Measurements from ENCODE around the gene PLEKHA4.
"Not testable (repeated sequence)": the region's sequence is repeated elsewhere in the genome, so short reads cannot be mapped to it uniquely, and the experiment has no call there.

Gene PLEKHA4

GRCh38 chr19:48866692-48867091 is 1.7 kb downstream of the PLEKHA4 start:
- DNase-seq (ENCODE audit: low read depth): no peak

GRCh38 chr19:48862827-48863226 is 5.6 kb downstream of the PLEKHA4 start:
- DNase-seq (ENCODE audit: low read depth): no peak

GRCh38 chr19:48861313-48861712 is 7.1 kb downstream of the PLEKHA4 start:
- no peak for DNase-seq (ENCODE audit: low read depth)

GRCh38 chr19:48859711-48860572 is 8.5 kb downstream of the PLEKHA4 start:
- DNase-seq (ENCODE audit: low read depth): no peak

GRCh38 chr19:48858984-48859710 is 9.3 kb downstream of the PLEKHA4 start:
- DNase-seq (ENCODE audit: low read depth): peak; percentile 74

GRCh38 chr19:48856921-48857320 is 11.5 kb downstream of the PLEKHA4 start:
- DNase-seq (ENCODE audit: low read depth): no peak

GRCh38 chr19:48854103-48854502 is 14.3 kb downstream of the PLEKHA4 start:
- no peak for DNase-seq (ENCODE audit: low read depth)

- no peak for DNase-seq (ENCODE audit: low read depth)
Observed at GRCh38 chr19:48853483-48853882, 14.9 kb downstream of the PLEKHA4 start.

DNA sequence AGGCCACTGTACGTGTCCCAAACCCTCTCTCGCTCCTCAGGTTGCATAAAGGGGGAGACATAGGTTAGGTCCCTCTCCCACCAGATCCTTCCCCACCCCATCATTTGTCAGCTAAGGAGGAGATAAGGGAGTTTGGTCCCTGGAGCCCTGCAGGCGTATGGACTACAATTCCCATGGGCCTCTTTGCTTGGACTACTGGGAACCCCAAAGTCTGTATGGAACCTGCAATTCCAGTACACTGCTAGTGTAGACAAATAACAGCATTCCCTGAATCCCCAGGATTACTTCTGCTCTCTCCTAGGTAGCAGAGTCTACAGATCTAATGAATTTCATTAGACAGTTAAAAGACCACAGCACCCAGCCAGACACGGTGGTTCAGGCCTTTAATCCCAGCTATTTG is 16.1 kb downstream of the PLEKHA4 start:
- DNase-seq (ENCODE audit: low read depth): no peak

GRCh38 chr19:48846659-48847058 is 21.8 kb downstream of the PLEKHA4 start:
- DNase-seq (ENCODE audit: low read depth): not testable (repeated sequence)

DNA sequence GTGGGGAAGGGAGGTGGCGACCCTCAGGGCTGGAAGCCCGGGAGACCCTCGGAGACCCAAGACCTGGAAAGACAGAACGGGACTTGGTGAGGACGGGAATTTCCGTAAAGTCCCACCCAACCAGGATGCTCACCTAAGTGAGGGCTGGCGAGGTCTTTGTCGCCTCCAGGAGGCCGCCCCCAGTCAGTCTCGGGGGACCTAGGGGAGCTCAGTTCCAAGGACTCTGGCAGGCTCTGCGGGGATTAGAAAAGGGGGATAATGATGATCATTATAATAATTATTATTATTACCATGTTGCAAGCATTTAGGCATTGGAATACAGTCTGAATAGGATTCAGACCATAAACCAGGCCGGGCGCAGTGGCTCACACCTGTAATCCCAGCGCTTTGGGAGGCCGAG is 23.0 kb downstream of the PLEKHA4 start:
- no peak for DNase-seq (ENCODE audit: low read depth)

GRCh38 chr19:48844472-48844871 is 23.9 kb downstream of the PLEKHA4 start:
- DNase-seq (ENCODE audit: low read depth): no peak

DNA sequence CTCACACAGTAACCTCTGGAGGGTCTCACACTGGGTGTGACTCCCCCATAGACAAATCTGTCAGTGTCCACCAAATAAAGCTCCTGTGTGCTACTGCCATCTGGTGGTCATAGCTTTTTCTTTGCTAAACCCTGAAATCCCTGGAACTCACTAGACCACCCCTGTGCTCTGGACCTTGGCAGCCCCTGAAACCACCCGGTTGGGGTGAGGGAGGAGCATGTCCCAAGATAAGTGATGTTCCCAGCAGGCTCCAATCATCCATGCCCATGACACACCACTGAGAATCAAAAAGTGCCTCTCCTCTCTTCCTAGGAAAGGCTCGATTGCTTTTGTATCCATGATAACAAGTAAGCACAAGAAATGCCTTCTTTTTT is 25.6 kb downstream of the PLEKHA4 start:
- DNase-seq (ENCODE audit: low read depth): peak; percentile 36

GRCh38 chr19:48841571-48841970 is 26.8 kb downstream of the PLEKHA4 start:
- DNase-seq (ENCODE audit: low read depth): no peak

GRCh38 chr19:48841047-48841446 is 27.4 kb downstream of the PLEKHA4 start:
- no peak for DNase-seq (ENCODE audit: low read depth)

DNA sequence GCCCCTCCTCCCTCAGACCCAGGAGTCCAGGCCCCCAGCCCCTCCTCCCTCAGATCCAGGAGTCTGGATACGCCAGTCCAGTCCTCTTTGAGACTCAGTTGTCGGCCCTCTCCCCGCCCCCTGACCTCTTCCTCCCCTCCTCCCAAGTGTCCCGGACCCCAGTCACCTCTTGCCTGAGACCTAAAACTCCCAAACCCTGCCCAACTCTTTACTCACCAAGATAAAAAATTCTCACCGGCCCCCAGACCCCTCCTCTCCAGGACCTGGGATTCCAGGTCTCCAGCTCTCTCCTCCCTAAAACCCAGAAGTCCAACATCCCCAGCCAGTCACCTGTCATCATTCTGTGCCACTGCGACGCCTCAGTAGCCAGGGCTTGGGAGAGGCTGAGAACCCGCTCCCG is 30.7 kb downstream of the PLEKHA4 start:
- no peak for DNase-seq (ENCODE audit: low read depth)

DNA sequence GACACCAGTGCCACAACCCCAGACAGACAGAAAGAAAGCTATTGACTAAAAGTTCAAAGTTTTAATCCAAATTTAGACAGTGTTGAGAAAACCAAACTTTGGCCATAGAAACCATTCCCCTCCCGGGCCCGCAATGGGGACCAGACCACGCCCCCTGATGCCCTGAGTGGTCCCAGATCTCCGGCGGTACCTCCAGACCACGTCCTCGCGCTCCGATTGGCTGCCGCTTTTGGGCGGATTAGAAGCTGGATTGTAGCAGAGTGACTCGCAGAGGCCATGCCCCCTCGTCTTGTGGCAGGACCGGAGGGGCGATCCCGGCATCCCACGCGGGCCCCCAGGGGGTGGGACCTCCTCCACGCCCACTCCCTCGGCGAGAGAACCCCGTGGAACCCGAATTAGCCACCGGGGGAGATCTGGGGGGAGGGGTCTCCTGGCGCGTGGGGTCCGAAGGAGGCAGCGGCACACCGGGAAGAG is 31.3 kb downstream of the PLEKHA4 start:
- peak; percentile 76 for DNase-seq (ENCODE audit: low read depth)

DNA sequence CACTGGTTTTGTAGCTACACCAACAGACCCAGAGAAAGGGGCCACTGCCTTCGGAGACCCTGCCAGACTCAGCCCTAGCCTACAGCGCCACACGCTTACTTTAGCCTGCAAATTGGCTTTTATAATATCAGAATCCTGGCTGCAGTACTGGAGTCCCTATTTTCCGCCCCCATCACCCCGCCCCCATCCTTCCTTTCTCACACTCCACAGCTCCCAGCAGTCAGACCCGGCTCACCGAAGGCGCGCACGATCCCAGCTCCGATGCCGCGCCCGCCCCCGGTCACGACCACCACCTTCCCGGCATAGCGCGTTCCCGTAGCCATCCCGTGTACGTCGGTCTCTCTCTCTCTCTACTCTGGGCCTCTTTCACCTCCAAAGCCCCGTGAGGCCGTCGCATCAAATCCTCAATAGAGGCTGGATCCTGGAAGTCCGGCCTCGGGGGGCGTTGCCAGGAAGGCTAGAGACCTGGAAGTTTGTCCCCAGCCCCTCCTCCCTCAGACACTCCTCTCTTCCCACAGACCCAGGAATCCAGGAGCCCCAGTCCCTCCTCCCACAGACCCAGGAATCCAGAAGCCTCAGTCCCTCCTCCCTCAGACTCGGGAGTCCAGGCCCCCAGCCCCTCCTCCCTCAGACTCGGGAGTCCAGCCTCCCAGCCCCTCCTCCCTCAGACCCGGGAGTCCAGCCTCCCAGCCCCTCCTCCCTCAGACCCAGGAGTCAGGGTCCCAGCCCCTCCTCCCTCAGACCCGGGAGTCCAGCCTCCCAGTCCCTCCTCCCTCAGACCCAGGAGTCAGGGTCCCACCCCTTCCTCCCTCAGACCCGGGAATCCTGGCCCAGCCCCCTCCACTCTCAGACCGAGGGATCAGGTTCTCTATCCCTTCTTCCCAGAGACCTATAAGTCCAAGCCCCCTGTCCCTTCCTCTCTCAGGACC is 32.1 kb downstream of the PLEKHA4 start, which contains the start of gene HSD17B14:
HSD17B14 (minus strand) TSS at position 403 of the 929 bp plus-strand sequence; CDS start at position 323, 80 bp downstream.
- no peak for DNase-seq (ENCODE audit: low read depth)

GRCh38 chr19:48835734-48836088 is 32.7 kb downstream of the PLEKHA4 start:
- peak; percentile 86 for DNase-seq (ENCODE audit: low read depth)

DNA sequence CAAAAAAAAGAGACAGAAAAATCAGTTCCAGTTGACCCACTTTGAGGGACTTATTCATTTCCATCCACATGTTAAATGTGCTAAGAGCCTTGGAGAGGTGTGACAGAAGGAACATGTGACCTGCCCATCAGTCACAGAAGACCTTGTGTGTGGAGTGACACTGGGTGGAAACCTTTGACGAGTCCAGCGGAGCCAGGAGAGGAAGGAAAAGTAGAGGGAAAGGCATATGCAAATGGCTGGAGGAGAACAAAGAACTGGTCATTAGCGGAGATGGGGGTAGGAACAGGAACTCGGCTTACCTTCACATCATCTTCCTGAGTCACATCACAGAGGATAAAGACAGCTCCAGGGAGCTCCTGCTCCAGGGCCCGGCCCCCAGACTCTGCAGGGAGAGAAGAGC is 34.4 kb downstream of the PLEKHA4 start:
- no peak for DNase-seq (ENCODE audit: low read depth)

GRCh38 chr19:48833049-48833448 is 35.4 kb downstream of the PLEKHA4 start:
- no peak for DNase-seq (ENCODE audit: low read depth)

DNA sequence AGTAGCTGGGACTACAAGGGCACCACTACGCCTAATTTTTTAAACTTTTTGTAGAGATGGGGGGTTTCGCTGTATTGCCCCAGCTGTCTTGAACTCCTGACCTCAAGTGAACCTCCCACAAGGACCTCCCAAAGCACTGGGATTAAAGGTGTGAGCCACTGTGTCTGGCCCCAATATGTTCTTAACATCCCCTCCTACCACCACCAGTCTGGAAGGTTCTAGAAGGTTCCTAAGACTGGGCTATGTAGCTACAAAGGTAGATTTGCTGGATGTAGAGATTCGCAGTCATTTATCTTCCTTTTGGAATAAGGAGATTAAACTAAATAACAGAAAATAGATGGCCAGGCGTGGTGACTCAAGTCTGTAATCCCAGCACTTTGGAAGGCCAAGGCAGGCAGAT is 37.5 kb downstream of the PLEKHA4 start:
- no peak for DNase-seq (ENCODE audit: low read depth)
